ENCODE measurements around the gene BNIP2.

The BNIP2 gene

GRCh38 chr15:59722037-59722436 is 32.9 kb upstream of the BNIP2 start:
- no peak overlapping the region for H3K4me3 ChIP-seq (ENCODE audit: low read depth, low read length)
- no peak for DNase-seq (ENCODE audit: low read depth)
- TF ChIP-seq CTCF (IDR thresholded peaks at IDR 0.05; ENCODE audit: control insufficient read depth, extremely low read depth, insufficient read depth), result no peak

- H3K4me3 ChIP-seq (ENCODE audit: low read depth, low read length), result no peak overlapping the region
- no peak for TF ChIP-seq CTCF (IDR thresholded peaks at IDR 0.05; ENCODE audit: control insufficient read depth, extremely low read depth, insufficient read depth)
Observed at GRCh38 chr15:59721411-59721810, 32.3 kb upstream of the BNIP2 start.

GRCh38 chr15:59713177-59713576 is 24.1 kb upstream of the BNIP2 start:
- TF ChIP-seq CTCF (IDR thresholded peaks at IDR 0.05; ENCODE audit: control insufficient read depth, extremely low read depth, insufficient read depth), result no peak
- no peak for DNase-seq (ENCODE audit: low read depth)
- no peak overlapping the region for H3K4me3 ChIP-seq (ENCODE audit: low read depth, low read length)

More at GRCh38 chr15:59721411-59721810, 32.3 kb upstream of the BNIP2 start:
- no peak for DNase-seq (ENCODE audit: low read depth)

GRCh38 chr15:59711451-59712243 is 22.5 kb upstream of the BNIP2 start:
- no peak for DNase-seq (ENCODE audit: low read depth)
- no peak for TF ChIP-seq CTCF (IDR thresholded peaks at IDR 0.05; ENCODE audit: control insufficient read depth, extremely low read depth, insufficient read depth)
- no peak overlapping the region for H3K4me3 ChIP-seq (ENCODE audit: low read depth, low read length)

- TF ChIP-seq CTCF (IDR thresholded peaks at IDR 0.05; ENCODE audit: control insufficient read depth, extremely low read depth, insufficient read depth), result no peak
- no peak for DNase-seq (ENCODE audit: low read depth)
- no peak overlapping the region for H3K4me3 ChIP-seq (ENCODE audit: low read depth, low read length)
Observed at GRCh38 chr15:59707619-59708018, 18.5 kb upstream of the BNIP2 start.

- H3K4me3 ChIP-seq (ENCODE audit: low read depth, low read length), result no peak overlapping the region
- TF ChIP-seq CTCF (IDR thresholded peaks at IDR 0.05; ENCODE audit: control insufficient read depth, extremely low read depth, insufficient read depth), result no peak
- no peak for DNase-seq (ENCODE audit: low read depth)
Observed at GRCh38 chr15:59703979-59704796, 15.1 kb upstream of the BNIP2 start.

Data from LNCaP clone FGC (cell line).